H1 (cell line): ENCODE measurements around the gene RNF5. TPM values are rescaled to one million over a fixed set of nuclear protein-coding genes. Genes with fewer than 3 reads are reported as not detected.

Source experiments
- EGR1 ChIP-seq: IDR thresholded peaks from 2 replicates; pipeline ENCODE4 v1.6.1; 2011; ENCODE audit warnings: low read depth, low read length, borderline replicate concordance
- GABPA ChIP-seq: IDR thresholded peaks from 2 replicates; pipeline ENCODE4 v1.6.1; 2011; ENCODE audit warnings: mild to moderate bottlenecking, low read length, moderate library complexity, borderline replicate concordance; ENCODE audit not compliant: insufficient read depth
- HDAC2 ChIP-seq, 2 experiments: fragments of 300-600 bp in 1 of 2; sonication (generic) in 1 of 2; IDR thresholded peaks; 2 replicates each; pipeline ENCODE4 v1.6.1; 2011 to 2012; ENCODE audit warnings: low read depth in 2 of 2, low read length in 2 of 2, mild to moderate bottlenecking in 2 of 2, moderate library complexity in 2 of 2, borderline replicate concordance in 1 of 2, inconsistent platforms in 1 of 2
- JUND ChIP-seq: IDR thresholded peaks from 2 replicates; pipeline ENCODE4 v1.6.1; 2011; ENCODE audit warnings: mild to moderate bottlenecking, improper control_type of control experiment, low read length
- RAD21 ChIP-seq, 2 experiments: IDR thresholded peaks in 1 of 2; conservative IDR thresholded peaks in 1 of 2; 2 replicates each; pipeline ENCODE4 v1.6.1; 2011; ENCODE audit warnings: low read depth in 2 of 2, low read length in 2 of 2, improper control_type of control experiment in 1 of 2, inconsistent platforms in 1 of 2, mild to moderate bottlenecking in 1 of 2, moderate library complexity in 1 of 2
- SIX5 ChIP-seq: IDR thresholded peaks from 2 replicates; pipeline ENCODE4 v1.6.1; 2011; ENCODE audit warnings: mild to moderate bottlenecking, low read depth, low read length
- SP1 ChIP-seq: IDR thresholded peaks from 2 replicates; pipeline ENCODE4 v1.6.1; 2011; ENCODE audit warnings: low read depth, low read length
- polyA plus RNA-seq, 7 experiments: library from polyadenylated mRNA; depleted of rRNA in 3 of 7; stranded (reverse) in 5 of 7; unstranded in 2 of 7; fragments of >200 nt in 5 of 7; fragments of 200-250 nt in 2 of 7; gene quantifications; 1 replicate in 5 of 7; 2 replicates in 1 of 7; 4 replicates in 1 of 7; pipeline versions ENCODE4 v1.2.1 to v1.2.3, GENCODE V29; 2011 to 2013; ENCODE audit warnings: missing spikeins in 2 of 7, mixed read lengths in 2 of 7
- total RNA-seq: library from RNA; stranded (reverse); fragmentation: NEBNext Ultra II Directional; extraction: Animal tissue kit (Norgen Biotek cat#: 25700); gene quantifications from 2 replicates; pipeline ENCODE4 v1.2.1, GENCODE V29; 2021
- TF ChIP-seq, protein P1 (sequence below): IDR thresholded peaks from 2 replicates; pipeline ENCODE4 v1.6.1; 2011; ENCODE audit warnings: low read depth, mild to moderate bottlenecking, low read length; ENCODE audit not compliant: insufficient read depth

Gene RNF5
- total and polyA plus RNA-seq, 2 of the 8 experiments (the other 6 are each of a cell fraction or from before 2014, with no cell fraction given), result 90.0 to 158 TPM

DNA sequence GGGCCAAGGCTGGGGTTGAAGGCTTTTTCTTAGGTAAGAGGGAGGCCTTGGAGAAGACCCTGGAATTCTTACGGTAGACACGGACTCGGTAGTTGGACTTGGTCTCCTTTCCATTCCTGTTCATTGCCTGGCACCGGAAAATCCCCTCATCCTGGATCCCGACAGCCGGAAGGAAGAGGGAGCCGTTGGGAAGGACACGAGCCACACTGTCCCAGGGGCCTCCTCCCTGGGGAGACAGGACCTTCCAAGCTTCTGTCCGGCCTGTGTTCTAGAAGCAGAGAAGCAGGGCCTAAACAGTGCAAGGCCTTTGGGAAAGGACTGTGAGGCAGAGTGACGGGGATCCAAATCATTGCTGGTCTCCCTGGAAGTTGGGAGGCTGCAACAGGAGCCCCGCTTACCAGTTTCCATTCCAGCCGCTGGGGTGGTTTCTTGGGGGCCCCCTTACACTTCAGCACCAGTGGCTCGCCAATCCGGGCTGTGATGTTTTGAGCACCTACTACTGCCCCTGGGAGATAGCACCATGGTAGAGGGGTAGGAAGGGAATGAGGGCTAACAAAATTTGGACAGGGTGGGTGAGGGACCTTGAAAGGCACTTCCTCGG lies 5.4 kb downstream of the RNF5 start (continued):
- TF ChIP-seq RAD21 (IDR thresholded peaks at IDR 0.05 in 1 of 2, conservative IDR thresholded peaks at IDR 0.05 in 1 of 2; ENCODE audit: low read depth in 2 of 2, low read length in 2 of 2) (no peak), GABPA (no peak), EGR1 (no peak), JUND (no peak), SIX5 (no peak), SP1 (no peak), HDAC2 (IDR thresholded peaks at IDR 0.05; ENCODE audit: borderline replicate concordance in 1 of 2, low read depth in 2 of 2, low read length in 2 of 2) (no peak)
- TF ChIP-seq, protein P1, sequence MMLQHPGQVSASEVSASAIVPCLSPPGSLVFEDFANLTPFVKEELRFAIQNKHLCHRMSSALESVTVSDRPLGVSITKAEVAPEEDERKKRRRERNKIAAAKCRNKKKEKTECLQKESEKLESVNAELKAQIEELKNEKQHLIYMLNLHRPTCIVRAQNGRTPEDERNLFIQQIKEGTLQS, result no peak
